ENCODE data around the gene PCED1B. TPM values are rescaled to one million over a fixed set of nuclear protein-coding genes. Genes with fewer than 3 reads are reported as not detected.
"Not testable (repeated sequence)": the region's sequence is repeated elsewhere in the genome, so short reads cannot be mapped to it uniquely, and the experiment has no call there.

PCED1B gene
- total RNA-seq, 2 experiments from 2014 or later, result 72.1 to 74.2 TPM

DNA sequence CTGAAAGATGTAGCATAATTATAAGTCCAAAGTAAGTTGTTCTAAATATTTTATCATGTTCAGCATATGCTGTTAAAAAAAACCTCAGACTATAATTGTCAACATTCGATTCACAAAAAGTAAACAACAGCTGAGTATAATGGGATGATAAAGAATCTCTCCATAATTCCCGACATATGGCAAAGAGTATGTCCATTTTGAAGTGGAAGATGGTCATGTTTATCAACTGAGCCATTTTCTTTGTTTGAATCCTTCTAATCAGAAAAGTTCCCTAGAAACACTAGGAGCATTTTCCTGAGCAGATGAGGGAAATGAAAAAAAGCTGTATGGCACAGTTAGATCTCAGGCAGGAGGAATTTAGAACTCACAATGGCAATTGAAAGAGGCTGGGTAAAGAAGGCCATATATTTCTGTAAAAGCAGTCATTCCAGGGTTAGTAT, 192.4 kb downstream of the PCED1B start:
- CTCF ChIA-PET, result interaction anchor here (0.6 to 1.7 kb wide), 3 partner anchors 28 to 126 kb away, joined by 3 to 9 read pairs (median 3); no protein-coding TSS in a partner anchor
- no peak overlapping the region for H3K4me3 Mint-ChIP-seq
- ATAC-seq (no peak), DNase-seq (no peak)
- H3K9me3 Mint-ChIP-seq (ENCODE audit: insufficient read depth), result no peaks in the 10 kb centered on the region
- no peaks in the 10 kb centered on the region for H3K27me3 Mint-ChIP-seq (ENCODE audit: low read depth)
- peaks cover 79% of the 10 kb centered on the region for H3K4me1 Mint-ChIP-seq (ENCODE audit: low read depth)
- H3K36me3 Mint-ChIP-seq (ENCODE audit: low read depth), result peaks cover 6% of the 10 kb centered on the region
- no peak overlapping the region for H3K27ac Mint-ChIP-seq
- POLR2A ChIA-PET, result interaction anchor here (1.6 to 2.1 kb wide), 2 partner anchors 54 to 56 kb away, joined by 6 read pairs; no protein-coding TSS in a partner anchor

DNA sequence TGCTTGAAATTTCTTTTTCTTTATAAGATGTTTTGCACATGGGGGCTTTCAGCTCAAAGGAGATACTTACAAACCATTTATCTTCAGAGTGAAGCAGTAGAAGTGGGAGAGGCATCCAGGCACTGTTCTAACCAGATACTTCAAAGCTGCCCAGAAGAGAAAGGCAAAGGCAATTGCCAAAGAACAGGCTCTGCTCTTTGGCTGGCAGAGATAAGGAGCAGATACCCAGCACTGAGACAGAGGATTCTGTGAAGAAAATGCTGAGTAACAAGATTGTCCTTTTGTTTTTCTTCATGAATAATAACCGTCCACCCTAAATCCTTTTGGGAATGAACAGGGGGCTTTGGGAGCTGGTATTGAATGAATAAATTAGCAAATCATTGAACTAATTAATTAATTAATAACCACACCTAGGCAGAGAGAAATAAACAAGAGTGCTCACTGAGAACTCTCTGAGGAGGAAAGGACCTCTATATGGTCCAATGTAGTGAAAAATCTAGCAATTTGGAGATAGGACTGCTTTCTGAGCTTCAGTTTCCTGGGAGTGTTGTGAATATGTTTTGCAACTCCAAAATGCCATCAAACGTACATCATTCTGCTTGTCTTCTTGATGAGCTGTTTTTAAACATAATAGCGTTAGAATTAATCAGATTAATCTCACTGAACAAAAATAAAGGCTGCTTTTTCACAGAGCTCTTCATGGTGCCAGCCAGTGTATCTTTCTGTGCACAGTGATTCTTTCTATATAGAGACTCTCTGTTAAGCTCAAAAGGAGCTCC, 193.2 kb downstream of the PCED1B start:
- no peak for ATAC-seq
- Mint-ChIP-seq H3K36me3 (ENCODE audit: low read depth) (peaks cover 8% of the 10 kb centered on the region), H3K9me3 (ENCODE audit: insufficient read depth) (peaks cover 1% of the 10 kb centered on the region), H3K27me3 (ENCODE audit: low read depth) (no peaks in the 10 kb centered on the region), H3K4me3 (no peak overlapping the region), H3K4me1 (ENCODE audit: low read depth) (peaks cover 87% of the 10 kb centered on the region), H3K27ac (no peak overlapping the region)
- no peak for DNase-seq
- CTCF ChIA-PET, result interaction anchor here (0.6 to 1.7 kb wide), 7 partner anchors 27 to 125 kb away, joined by 3 to 9 read pairs (median 4); no protein-coding TSS in a partner anchor
- POLR2A ChIA-PET, result interaction anchor here (0.8 to 2.1 kb wide), 3 partner anchors 34 to 56 kb away, joined by 3 to 6 read pairs (median 6); no protein-coding TSS in a partner anchor

DNA sequence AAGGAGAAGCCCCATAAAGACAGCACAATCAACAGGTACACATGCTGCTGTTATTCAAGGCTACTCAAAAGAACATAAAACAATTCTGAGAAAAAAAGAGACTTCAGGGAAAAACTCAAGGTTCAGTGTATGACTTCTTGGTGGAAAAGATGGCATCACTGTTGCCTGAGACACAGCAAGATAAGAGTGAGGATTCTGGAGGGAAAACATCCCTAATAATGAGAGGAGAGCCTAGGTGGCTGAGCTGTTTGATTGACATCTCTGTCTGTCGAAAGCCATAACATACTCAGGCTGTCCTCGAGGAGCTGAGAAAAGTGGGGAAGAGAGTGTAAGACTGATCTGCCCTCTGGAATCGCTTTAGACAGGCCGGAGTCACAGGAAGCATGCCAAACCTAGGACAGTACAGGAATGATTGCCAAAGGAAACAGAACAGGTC, 193.8 kb downstream of the PCED1B start:
- peaks cover 5% of the 10 kb centered on the region for H3K9me3 Mint-ChIP-seq (ENCODE audit: insufficient read depth)
- H3K4me1 Mint-ChIP-seq (ENCODE audit: low read depth), result peaks cover 89% of the 10 kb centered on the region
- CTCF ChIA-PET, result interaction anchor here (0.7 to 1.7 kb wide), 5 partner anchors 31 to 124 kb away, joined by 3 to 9 read pairs (median 4); no protein-coding TSS in a partner anchor
- POLR2A ChIA-PET, result interaction anchor here (0.8 to 2.1 kb wide), 3 partner anchors 33 to 57 kb away, joined by 3 to 6 read pairs (median 6); no protein-coding TSS in a partner anchor
- peaks cover 12% of the 10 kb centered on the region for H3K36me3 Mint-ChIP-seq (ENCODE audit: low read depth)
- no peaks in the 10 kb centered on the region for H3K27me3 Mint-ChIP-seq (ENCODE audit: low read depth)
- H3K27ac Mint-ChIP-seq, result no peak overlapping the region
- no peak overlapping the region for H3K4me3 Mint-ChIP-seq
- no peak for DNase-seq
- no peak for ATAC-seq

DNA sequence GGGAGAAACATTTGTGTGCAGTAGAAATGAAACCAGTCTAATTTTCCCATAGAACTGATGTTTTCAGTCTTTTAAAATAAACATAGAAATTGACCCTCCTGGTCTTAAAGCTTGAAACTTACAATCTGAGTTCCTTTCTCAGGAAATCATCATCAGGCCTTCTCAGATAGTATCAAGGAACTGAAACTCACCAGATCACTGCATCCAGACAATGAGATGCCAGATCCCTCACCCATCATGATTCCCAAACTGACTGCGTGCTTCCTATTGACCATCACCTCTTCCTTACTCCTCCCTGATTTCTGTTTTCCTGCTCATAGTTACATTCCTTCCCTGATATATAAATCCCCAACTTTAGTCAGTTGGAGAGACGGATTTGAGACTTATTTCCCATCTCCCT, 195.3 kb downstream of the PCED1B start:
- CTCF ChIA-PET, result no interaction called here
- no peak for DNase-seq
- peak overlapping the region; percentile 61 for H3K27ac Mint-ChIP-seq

DNA sequence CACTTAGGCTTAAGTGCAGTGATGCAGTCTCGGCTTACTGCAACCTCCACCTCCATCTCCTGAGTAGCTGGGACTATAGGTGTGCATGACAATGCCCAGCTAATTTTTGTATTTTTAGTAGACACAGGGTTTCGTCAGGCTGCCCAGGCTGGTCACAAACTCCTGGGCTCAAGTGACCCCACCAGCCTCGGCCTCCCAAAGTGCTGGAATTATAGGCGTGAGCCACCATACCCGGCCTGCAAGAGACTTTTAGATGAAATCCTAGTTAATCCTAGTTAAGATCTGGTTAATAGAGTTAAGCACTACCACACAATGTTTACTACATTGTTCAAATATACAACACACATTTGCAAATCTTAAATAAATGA, 196.8 kb downstream of the PCED1B start:
- peaks cover 5% of the 10 kb centered on the region for H3K9me3 Mint-ChIP-seq (ENCODE audit: insufficient read depth)
- H3K27ac Mint-ChIP-seq, result peak overlapping the region; percentile 88
- H3K4me3 Mint-ChIP-seq, result peak overlapping the region; percentile 73
- H3K36me3 Mint-ChIP-seq (ENCODE audit: low read depth), result peaks cover 7% of the 10 kb centered on the region
- peaks cover 72% of the 10 kb centered on the region for H3K4me1 Mint-ChIP-seq (ENCODE audit: low read depth)
- ChIA-PET CTCF (interaction anchor here (0.7 to 2.4 kb wide), 7 partner anchors 21 to 206 kb away, joined by 3 to 13 read pairs (median 4); no protein-coding TSS in a partner anchor), POLR2A (interaction anchor here (0.7 to 3.3 kb wide), 12 partner anchors 8 to 1007 kb away, joined by 3 to 22 read pairs (median 4); partner anchors contain the start of gene SLC38A1)
- no peaks in the 10 kb centered on the region for H3K27me3 Mint-ChIP-seq (ENCODE audit: low read depth)
- ATAC-seq, result no peak
- no peak for DNase-seq

More for the DNA sequence above, 195.3 kb downstream of the PCED1B start:
- Mint-ChIP-seq H3K27me3 (ENCODE audit: low read depth) (no peaks in the 10 kb centered on the region), H3K4me1 (ENCODE audit: low read depth) (peaks cover 80% of the 10 kb centered on the region), H3K36me3 (ENCODE audit: low read depth) (peaks cover 7% of the 10 kb centered on the region), H3K4me3 (no peak overlapping the region), H3K9me3 (ENCODE audit: insufficient read depth) (peaks cover 5% of the 10 kb centered on the region)
- ATAC-seq, result no peak
- POLR2A ChIA-PET, result no interaction called here

DNA sequence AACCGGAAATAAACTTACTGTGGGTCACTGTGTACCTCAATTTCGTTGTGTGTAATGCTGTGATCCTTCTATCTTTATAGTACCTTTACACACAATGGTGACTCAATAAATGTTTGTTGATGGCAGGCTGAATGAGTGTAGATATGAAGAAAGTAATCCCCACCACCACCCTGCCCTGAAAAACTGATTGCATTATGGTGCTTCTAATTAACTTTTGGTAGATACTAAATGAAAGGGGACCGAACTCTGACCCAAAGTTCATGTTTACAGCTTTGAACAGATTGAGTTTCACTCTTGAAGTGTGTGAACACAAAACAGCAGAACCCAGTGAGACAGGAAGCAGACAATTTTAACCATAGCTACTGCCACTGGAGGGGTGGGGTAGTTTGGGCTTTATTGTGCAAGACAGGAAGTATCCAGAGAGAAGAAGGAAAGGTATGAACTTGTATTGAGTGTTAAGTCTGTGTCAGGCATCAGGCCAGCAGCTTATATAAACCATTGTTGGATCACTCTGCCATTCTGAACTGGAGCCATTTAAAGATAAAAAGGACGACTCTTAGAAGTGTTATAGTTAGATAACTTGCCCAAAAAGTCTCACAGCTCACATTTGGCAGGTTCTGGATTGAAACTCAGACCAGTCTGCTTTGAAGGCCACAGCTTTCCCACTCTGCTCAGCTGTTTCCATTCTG, 197.3 kb downstream of the PCED1B start:
- peaks cover 68% of the 10 kb centered on the region for H3K4me1 Mint-ChIP-seq (ENCODE audit: low read depth)
- DNase-seq (peak; percentile 83), ATAC-seq (peak; percentile 93)
- CTCF ChIA-PET, result interaction anchor here (0.7 to 2.4 kb wide), 12 partner anchors 20 to 206 kb away, joined by 3 to 13 read pairs (median 4); no protein-coding TSS in a partner anchor
- H3K4me3 Mint-ChIP-seq, result peak overlapping the region; percentile 73
- peaks cover 7% of the 10 kb centered on the region for H3K36me3 Mint-ChIP-seq (ENCODE audit: low read depth)
- H3K27me3 Mint-ChIP-seq (ENCODE audit: low read depth), result no peaks in the 10 kb centered on the region
- POLR2A ChIA-PET, result interaction anchor here (0.7 to 3.3 kb wide), 15 partner anchors 8 to 1008 kb away, joined by 3 to 22 read pairs (median 4); partner anchors contain the start of gene SLC38A1
- H3K9me3 Mint-ChIP-seq (ENCODE audit: insufficient read depth), result peaks cover 5% of the 10 kb centered on the region
- peak overlapping the region; percentile 88 for H3K27ac Mint-ChIP-seq

DNA sequence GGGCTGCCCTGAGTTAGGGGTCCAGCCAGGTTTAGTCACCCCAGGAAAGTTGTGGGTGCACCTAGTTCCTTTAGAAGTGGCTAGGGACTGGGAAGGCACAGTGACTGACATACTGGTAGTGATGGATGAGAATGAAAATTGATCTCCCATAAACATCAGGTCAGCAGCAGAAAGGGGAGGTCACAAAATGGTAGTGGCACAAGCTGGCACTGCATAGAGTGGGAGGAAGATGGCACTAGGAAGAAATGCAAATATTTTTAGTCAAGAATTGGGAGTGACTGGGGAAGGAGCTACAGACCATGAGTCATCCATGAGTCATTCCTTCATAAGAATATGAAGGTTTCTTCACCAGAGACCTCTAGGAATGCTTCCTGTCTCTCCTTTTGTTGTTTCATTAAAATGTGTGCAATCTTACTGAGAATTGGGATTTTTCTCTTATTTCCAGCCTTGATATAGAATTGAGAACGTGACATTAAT, 198.6 kb downstream of the PCED1B start:
- DNase-seq (no peak), ATAC-seq (no peak)
- Mint-ChIP-seq H3K4me1 (ENCODE audit: low read depth) (peaks cover 60% of the 10 kb centered on the region), H3K27ac (peak overlapping the region; percentile 88), H3K36me3 (ENCODE audit: low read depth) (peaks cover 12% of the 10 kb centered on the region), H3K4me3 (no peak overlapping the region), H3K27me3 (ENCODE audit: low read depth) (no peaks in the 10 kb centered on the region), H3K9me3 (ENCODE audit: insufficient read depth) (peaks cover 5% of the 10 kb centered on the region)
- ChIA-PET POLR2A (interaction anchor here (1.2 to 3.3 kb wide), 4 partner anchors 24 to 114 kb away, joined by 4 to 22 read pairs (median 8); no protein-coding TSS in a partner anchor), CTCF (interaction anchor here (0.7 to 2.4 kb wide), 2 partner anchors 29 to 120 kb away, joined by 3 to 13 read pairs; no protein-coding TSS in a partner anchor)

DNA sequence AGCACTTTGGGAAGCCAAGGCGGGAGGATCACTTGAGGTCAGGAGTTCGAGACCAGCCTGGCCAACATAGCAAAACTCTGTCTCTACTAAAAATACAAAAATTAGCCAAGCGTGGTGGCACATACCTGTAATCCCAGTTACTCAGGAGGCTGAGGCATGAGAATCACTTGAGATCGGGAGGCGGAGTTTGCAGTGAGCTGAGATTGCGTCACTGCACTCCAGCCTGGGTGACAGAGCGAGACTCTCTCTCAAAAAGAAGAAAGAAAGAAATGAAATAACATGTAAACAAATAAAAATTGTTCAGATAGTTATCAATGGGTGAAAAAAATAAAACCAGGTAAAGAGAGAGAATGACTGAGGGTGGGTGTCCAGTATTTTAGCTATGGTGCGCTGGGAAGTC, 200.3 kb downstream of the PCED1B start:
- POLR2A ChIA-PET, result interaction anchor here (0.5 kb wide), 1 partner anchor 63 kb away, joined by 3 read pairs; no protein-coding TSS in a partner anchor
- not testable (repeated sequence) for ATAC-seq, H3K27ac Mint-ChIP-seq

DNA sequence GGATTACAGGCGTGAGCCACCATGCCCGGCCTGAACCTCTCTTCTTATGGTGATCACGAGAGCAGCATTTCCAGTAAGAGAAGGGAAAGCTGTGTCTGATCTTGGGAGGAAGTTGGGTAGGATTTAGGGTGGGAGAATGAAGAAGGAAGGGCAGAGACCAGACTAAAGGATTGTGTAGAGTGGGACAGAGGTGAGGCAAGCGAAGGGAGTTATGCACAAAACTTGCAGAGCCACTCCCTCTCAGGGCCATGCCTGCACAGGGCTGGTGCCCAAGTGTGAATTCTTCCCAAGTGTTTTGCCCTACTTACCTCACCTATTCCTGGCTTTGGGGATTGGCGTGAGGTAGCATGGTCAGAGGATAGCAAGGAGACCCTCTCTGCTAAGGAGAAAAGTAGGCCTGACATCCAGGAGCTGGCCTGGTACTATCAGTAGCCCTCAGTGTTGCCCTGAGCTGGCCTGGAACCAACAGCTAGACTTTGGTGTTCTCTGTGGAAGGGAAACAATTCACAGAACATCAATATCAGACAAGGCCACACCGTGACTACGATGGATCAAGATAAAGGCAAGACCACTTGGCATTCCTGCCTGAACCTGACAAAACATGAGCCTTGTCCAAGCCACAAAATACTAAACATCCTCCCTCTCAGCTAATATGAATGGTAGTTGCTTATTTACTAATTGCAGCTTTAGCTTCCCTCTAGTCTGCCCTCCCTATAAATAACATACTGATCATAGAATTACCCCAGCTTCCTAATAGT, 201.3 kb downstream of the PCED1B start:
- H3K36me3 Mint-ChIP-seq (ENCODE audit: low read depth), result peaks cover 12% of the 10 kb centered on the region
- H3K27ac Mint-ChIP-seq, result no peak overlapping the region
- no peaks in the 10 kb centered on the region for H3K27me3 Mint-ChIP-seq (ENCODE audit: low read depth)
- CTCF ChIA-PET, result interaction anchor here (1.1 to 1.3 kb wide), 3 partner anchors 14 to 356 kb away, joined by 4 read pairs; no protein-coding TSS in a partner anchor
- peaks cover 5% of the 10 kb centered on the region for H3K9me3 Mint-ChIP-seq (ENCODE audit: insufficient read depth)
- POLR2A ChIA-PET, result interaction anchor here (0.5 to 1.7 kb wide), 5 partner anchors 17 to 76 kb away, joined by 3 to 7 read pairs (median 3); no protein-coding TSS in a partner anchor
- DNase-seq (no peak), ATAC-seq (no peak)
- no peak overlapping the region for H3K4me3 Mint-ChIP-seq
- peaks cover 39% of the 10 kb centered on the region for H3K4me1 Mint-ChIP-seq (ENCODE audit: low read depth)

More for the DNA sequence above, 200.3 kb downstream of the PCED1B start:
- H3K4me3 Mint-ChIP-seq; DNase-seq; CTCF ChIA-PET; H3K27me3 Mint-ChIP-seq (ENCODE audit: low read depth); H3K9me3 Mint-ChIP-seq (ENCODE audit: insufficient read depth): not testable (repeated sequence)
- H3K36me3 Mint-ChIP-seq (ENCODE audit: low read depth), result peaks cover 12% of the 10 kb centered on the region
- peaks cover 48% of the 10 kb centered on the region for H3K4me1 Mint-ChIP-seq (ENCODE audit: low read depth)

DNA sequence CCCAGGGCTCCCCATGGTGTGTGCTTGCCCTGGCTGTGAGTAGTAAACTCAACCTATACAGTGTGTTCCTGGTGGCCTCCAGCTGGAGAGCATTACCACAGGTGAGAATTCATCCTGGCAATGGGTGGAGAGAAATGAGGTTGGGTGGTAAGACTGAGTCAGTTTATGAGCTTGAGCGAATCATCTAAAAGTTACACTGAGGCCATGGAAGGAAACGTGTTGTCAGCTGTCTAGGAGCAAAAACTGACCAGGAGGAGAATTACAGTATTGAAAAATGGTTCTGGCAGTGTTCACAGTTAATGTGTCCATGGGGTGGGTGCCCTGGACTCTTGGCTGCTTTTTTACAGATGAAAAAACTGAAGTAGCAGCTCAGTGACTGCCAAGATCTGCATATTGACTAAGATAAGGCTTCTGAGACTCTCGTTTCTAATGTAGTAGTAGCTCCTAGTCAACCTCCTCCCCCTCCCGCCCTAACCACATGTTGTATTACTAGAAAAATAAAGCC, 202.3 kb downstream of the PCED1B start:
- DNase-seq (no peak), ATAC-seq (no peak)
- Mint-ChIP-seq H3K4me3 (no peak overlapping the region), H3K36me3 (ENCODE audit: low read depth) (peaks cover 12% of the 10 kb centered on the region), H3K9me3 (ENCODE audit: insufficient read depth) (peaks cover 5% of the 10 kb centered on the region), H3K27ac (no peak overlapping the region), H3K4me1 (ENCODE audit: low read depth) (peaks cover 30% of the 10 kb centered on the region), H3K27me3 (ENCODE audit: low read depth) (no peaks in the 10 kb centered on the region)
- CTCF ChIA-PET, result interaction anchor here (1.1 to 1.3 kb wide), 3 partner anchors 13 to 355 kb away, joined by 4 read pairs; no protein-coding TSS in a partner anchor
- POLR2A ChIA-PET, result interaction anchor here (0.7 to 1.7 kb wide), 4 partner anchors 16 to 65 kb away, joined by 3 to 7 read pairs (median 3); no protein-coding TSS in a partner anchor

Measured in activated CD8-positive, alpha-beta T cell treated with anti-CD3 and anti-CD28 coated beads, Interleukin-2, amount 10 ng/mL, durations not matched to agents 7 days and 5 days (primary cell).